ENCODE measurements around the gene BCAS3.

BCAS3 gene

DNA sequence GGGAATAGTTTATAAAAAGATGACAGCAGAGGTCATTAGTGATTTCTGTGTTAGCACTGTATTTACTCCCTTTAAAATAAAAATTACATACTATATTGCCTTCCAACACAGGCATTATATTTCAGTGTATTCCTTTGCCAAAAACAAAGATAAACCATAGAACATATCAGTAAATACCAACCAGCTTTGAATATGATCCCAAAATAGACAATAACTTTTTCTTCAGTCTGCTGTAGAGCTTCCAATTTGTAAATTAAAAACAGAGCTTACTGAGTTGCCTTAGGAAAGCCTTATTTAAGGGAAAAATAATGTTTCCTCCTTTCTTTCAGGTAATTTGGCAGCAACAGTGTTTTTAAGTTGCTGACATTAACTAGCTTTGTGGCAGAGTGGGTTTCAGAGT is 369.9 kb downstream of the BCAS3 start:
- TF ChIP-seq, protein P1, sequence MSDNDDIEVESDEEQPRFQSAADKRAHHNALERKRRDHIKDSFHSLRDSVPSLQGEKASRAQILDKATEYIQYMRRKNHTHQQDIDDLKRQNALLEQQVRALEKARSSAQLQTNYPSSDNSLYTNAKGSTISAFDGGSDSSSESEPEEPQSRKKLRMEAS (IDR thresholded peaks at IDR 0.05): no peak
- TF ChIP-seq FOXM1 (IDR thresholded peaks at IDR 0.05; ENCODE audit: borderline replicate concordance, low read depth) (no peak), TAF1 (IDR thresholded peaks at IDR 0.05; ENCODE audit: low read depth) (no peak), TCF12 (IDR thresholded peaks at IDR 0.05; ENCODE audit: low read depth) (no peak), TEAD4 (IDR thresholded peaks at IDR 0.05) (no peak), YY1 (IDR thresholded peaks at IDR 0.05; ENCODE audit: low read depth) (no peak), ZBTB7A (IDR thresholded peaks at IDR 0.05; ENCODE audit: low read depth) (no peak), EP300 (IDR thresholded peaks at IDR 0.05; ENCODE audit: borderline replicate concordance) (no peak), EGR1 (IDR thresholded peaks at IDR 0.05) (no peak), CREB1 (IDR thresholded peaks at IDR 0.05; ENCODE audit: low read depth) (no peak), RAD21 (IDR thresholded peaks at IDR 0.05; ENCODE audit: low read depth) (no peak), CEBPB (IDR thresholded peaks at IDR 0.05) (no peak), NFIC (IDR thresholded peaks at IDR 0.05) (no peak)
- TF ChIP-seq, protein P2, sequence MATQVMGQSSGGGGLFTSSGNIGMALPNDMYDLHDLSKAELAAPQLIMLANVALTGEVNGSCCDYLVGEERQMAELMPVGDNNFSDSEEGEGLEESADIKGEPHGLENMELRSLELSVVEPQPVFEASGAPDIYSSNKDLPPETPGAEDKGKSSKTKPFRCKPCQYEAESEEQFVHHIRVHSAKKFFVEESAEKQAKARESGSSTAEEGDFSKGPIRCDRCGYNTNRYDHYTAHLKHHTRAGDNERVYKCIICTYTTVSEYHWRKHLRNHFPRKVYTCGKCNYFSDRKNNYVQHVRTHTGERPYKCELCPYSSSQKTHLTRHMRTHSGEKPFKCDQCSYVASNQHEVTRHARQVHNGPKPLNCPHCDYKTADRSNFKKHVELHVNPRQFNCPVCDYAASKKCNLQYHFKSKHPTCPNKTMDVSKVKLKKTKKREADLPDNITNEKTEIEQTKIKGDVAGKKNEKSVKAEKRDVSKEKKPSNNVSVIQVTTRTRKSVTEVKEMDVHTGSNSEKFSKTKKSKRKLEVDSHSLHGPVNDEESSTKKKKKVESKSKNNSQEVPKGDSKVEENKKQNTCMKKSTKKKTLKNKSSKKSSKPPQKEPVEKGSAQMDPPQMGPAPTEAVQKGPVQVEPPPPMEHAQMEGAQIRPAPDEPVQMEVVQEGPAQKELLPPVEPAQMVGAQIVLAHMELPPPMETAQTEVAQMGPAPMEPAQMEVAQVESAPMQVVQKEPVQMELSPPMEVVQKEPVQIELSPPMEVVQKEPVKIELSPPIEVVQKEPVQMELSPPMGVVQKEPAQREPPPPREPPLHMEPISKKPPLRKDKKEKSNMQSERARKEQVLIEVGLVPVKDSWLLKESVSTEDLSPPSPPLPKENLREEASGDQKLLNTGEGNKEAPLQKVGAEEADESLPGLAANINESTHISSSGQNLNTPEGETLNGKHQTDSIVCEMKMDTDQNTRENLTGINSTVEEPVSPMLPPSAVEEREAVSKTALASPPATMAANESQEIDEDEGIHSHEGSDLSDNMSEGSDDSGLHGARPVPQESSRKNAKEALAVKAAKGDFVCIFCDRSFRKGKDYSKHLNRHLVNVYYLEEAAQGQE (IDR thresholded peaks at IDR 0.05; ENCODE audit: low read depth): no peak
- TF ChIP-seq, protein P3, sequence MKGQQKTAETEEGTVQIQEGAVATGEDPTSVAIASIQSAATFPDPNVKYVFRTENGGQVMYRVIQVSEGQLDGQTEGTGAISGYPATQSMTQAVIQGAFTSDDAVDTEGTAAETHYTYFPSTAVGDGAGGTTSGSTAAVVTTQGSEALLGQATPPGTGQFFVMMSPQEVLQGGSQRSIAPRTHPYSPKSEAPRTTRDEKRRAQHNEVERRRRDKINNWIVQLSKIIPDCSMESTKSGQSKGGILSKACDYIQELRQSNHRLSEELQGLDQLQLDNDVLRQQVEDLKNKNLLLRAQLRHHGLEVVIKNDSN (IDR thresholded peaks at IDR 0.05): no peak

DNA sequence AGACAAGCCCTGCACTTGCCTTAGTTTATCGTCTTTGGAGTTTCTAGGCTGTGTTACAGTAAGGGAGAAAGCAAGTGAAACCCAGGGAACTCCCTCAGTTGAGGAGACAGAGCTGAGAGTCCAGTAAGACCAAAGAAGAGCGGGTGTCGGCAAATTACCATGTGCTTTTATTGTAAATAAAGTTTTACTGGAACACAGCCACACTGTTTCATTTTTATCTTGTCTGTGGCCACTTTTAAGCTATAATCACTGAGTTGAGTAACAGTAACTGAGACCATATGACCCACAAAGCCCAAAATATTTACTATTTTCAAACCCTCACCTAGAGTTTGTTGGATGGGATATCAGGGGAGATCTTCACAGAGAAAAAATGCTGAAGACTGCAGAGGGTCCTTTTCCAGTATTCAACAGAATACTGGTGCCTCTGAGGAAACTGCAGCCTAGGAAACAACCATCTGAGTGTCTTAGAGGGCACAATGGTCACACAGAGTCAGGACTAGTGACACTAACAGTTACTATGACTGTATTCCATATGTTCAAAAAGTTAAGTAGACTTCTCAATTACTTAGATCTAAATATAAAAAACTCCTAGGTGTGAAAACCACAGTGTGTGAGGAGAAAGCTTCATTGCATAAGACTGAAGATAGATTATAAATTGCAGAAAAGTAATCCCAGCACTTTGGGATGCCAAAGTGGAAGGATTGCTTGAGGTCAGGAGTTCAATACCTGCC is 370.9 kb downstream of the BCAS3 start:
- TF ChIP-seq, protein P3 (IDR thresholded peaks at IDR 0.05): no peak
- no peak for TF ChIP-seq ZBTB7A (IDR thresholded peaks at IDR 0.05; ENCODE audit: low read depth)

DNA sequence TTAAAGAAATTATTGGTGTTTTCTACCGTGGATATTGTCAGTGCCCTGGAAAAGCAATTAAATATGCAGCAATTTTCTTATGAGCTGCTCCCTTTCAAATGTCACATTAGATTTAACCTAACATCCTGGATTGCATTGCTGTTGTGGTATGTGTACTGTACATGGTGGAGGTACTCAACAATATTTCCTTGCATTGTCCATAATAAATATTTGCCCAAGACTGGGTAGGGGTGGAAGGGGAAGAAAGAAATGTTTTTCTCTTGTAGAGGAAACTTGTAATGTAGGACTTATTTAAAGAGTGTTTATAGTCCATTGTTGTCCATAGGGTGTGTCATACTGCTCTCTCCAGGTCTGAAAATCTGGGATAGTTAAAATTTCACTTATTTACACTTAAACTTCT is 375.8 kb downstream of the BCAS3 start:
- TF ChIP-seq NFIC (IDR thresholded peaks at IDR 0.05) (no peak), TEAD4 (IDR thresholded peaks at IDR 0.05) (no peak)

DNA sequence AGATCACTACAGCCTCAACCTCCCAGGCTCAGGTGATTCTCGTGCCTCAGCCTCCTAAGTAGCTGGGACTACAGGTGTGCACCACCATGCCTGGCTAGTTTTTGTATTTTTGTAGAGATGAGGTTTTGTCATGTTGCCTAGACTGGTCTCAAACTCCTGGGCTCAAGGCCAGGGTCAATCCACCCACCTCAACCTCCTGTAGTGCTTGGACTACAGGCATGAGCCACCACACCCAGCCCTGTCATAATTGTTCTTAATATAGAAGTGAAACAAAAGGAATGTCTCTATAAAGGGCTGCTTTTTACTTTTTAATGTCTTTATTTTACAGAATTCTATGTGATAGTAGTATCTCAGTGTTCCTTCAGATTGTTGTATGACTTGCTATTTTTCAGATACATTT is 376.8 kb downstream of the BCAS3 start:
- TF ChIP-seq FOXM1 (IDR thresholded peaks at IDR 0.05; ENCODE audit: borderline replicate concordance, low read depth) (no peak), NFIC (IDR thresholded peaks at IDR 0.05) (no peak), ZBTB7A (IDR thresholded peaks at IDR 0.05; ENCODE audit: low read depth) (no peak), TCF12 (IDR thresholded peaks at IDR 0.05; ENCODE audit: low read depth) (no peak), EP300 (IDR thresholded peaks at IDR 0.05; ENCODE audit: borderline replicate concordance) (no peak), EGR1 (IDR thresholded peaks at IDR 0.05) (no peak), CREB1 (IDR thresholded peaks at IDR 0.05; ENCODE audit: low read depth) (no peak), YY1 (IDR thresholded peaks at IDR 0.05; ENCODE audit: low read depth) (no peak), CEBPB (IDR thresholded peaks at IDR 0.05) (no peak), RAD21 (IDR thresholded peaks at IDR 0.05; ENCODE audit: low read depth) (no peak)
- TF ChIP-seq, protein P1 (IDR thresholded peaks at IDR 0.05): no peak
- TF ChIP-seq, protein P3 (IDR thresholded peaks at IDR 0.05): no peak

DNA sequence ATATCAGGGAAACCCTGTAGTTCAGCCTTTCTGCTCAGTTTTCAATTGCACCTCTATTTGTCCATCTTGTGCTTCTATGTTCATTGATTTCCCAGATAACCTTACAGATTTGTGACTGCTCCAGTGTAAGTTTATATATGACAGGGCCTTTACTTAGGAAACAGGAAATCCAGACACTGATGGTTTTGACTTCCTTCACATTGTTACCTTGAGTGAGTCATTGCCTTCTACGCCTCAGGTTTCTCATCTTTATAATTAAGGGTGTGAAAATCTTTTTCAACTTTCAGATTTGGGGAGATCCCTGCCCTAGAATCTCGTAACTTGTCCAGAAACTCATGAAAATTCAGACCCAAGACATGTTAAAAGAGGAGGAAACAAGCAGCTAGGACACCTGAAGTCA is 379.6 kb downstream of the BCAS3 start:
- TF ChIP-seq TAF1 (IDR thresholded peaks at IDR 0.05; ENCODE audit: low read depth): no peak
- TF ChIP-seq, protein P2 (IDR thresholded peaks at IDR 0.05; ENCODE audit: low read depth): no peak
- TF ChIP-seq EGR1 (IDR thresholded peaks at IDR 0.05): no peak
- TF ChIP-seq, protein P1 (IDR thresholded peaks at IDR 0.05): no peak
- TF ChIP-seq FOXM1 (IDR thresholded peaks at IDR 0.05; ENCODE audit: borderline replicate concordance, low read depth): no peak
- TF ChIP-seq NFIC (IDR thresholded peaks at IDR 0.05): no peak
- TF ChIP-seq CEBPB (IDR thresholded peaks at IDR 0.05): no peak
- no peak for TF ChIP-seq EP300 (IDR thresholded peaks at IDR 0.05; ENCODE audit: borderline replicate concordance)
- TF ChIP-seq ZBTB7A (IDR thresholded peaks at IDR 0.05; ENCODE audit: low read depth): no peak
- no peak for TF ChIP-seq CREB1 (IDR thresholded peaks at IDR 0.05; ENCODE audit: low read depth)
- TF ChIP-seq, protein P3 (IDR thresholded peaks at IDR 0.05): no peak
- TF ChIP-seq YY1 (IDR thresholded peaks at IDR 0.05; ENCODE audit: low read depth): no peak
- TF ChIP-seq RAD21 (IDR thresholded peaks at IDR 0.05; ENCODE audit: low read depth): no peak
- TF ChIP-seq TCF12 (IDR thresholded peaks at IDR 0.05; ENCODE audit: low read depth): no peak

Data from Ishikawa (cell line).